GM19395 (cell line): ENCODE data around the gene AKAP13.
"Not testable (repeated sequence)": the region's sequence is repeated elsewhere in the genome, so short reads cannot be mapped to it uniquely, and the experiment has no call there.

Experiments used
- ATAC-seq: cut with Tn5 transposase; IDR thresholded peaks from one replicate; pipeline ENCODE4 v1.9.1; 2021; ENCODE audit warnings: mild to moderate bottlenecking, moderate library complexity; ENCODE audit not compliant: unreplicated experiment

Gene AKAP13

GRCh38 chr15:85380217-85380811 is at the start of gene AKAP13:
AKAP13 (plus strand) TSS chr15:85380603; CDS start chr15:85485721, 105,118 bp downstream.
- peak; percentile 88 for ATAC-seq

- ATAC-seq, result peak; percentile 75
Measured at GRCh38 chr15:85330901-85331588, 49.4 kb upstream of the AKAP13 start.

- ATAC-seq, result peak; percentile 6
Measured at GRCh38 chr15:85331655-85332285, 48.6 kb upstream of the AKAP13 start.

GRCh38 chr15:85333132-85333831 is 47.1 kb upstream of the AKAP13 start:
- no peak for ATAC-seq

GRCh38 chr15:85334241-85334640 is 46.2 kb upstream of the AKAP13 start:
- no peak for ATAC-seq

GRCh38 chr15:85335193-85335942 is 45.0 kb upstream of the AKAP13 start:
- ATAC-seq, result no peak

- ATAC-seq, result no peak
Measured at GRCh38 chr15:85336880-85337279, 43.5 kb upstream of the AKAP13 start.

GRCh38 chr15:85337425-85338074 is 42.9 kb upstream of the AKAP13 start:
- ATAC-seq, result no peak

- no peak for ATAC-seq
Measured at GRCh38 chr15:85340321-85340665, 40.1 kb upstream of the AKAP13 start.

GRCh38 chr15:85340852-85341251 is 39.6 kb upstream of the AKAP13 start:
- no peak for ATAC-seq

GRCh38 chr15:85342163-85342562 is 38.2 kb upstream of the AKAP13 start:
- not testable (repeated sequence) for ATAC-seq

- not testable (repeated sequence) for ATAC-seq
Measured at GRCh38 chr15:85343443-85343842, 37.0 kb upstream of the AKAP13 start.

- ATAC-seq, result not testable (repeated sequence)
Measured at GRCh38 chr15:85344241-85344640, 36.2 kb upstream of the AKAP13 start.

- ATAC-seq, result not testable (repeated sequence)
Measured at GRCh38 chr15:85344653-85345114, 35.7 kb upstream of the AKAP13 start.

GRCh38 chr15:85345196-85345918 is 35.0 kb upstream of the AKAP13 start:
- not testable (repeated sequence) for ATAC-seq

- ATAC-seq, result not testable (repeated sequence)
Measured at GRCh38 chr15:85346462-85347084, 33.8 kb upstream of the AKAP13 start.

GRCh38 chr15:85347264-85348047 is 32.9 kb upstream of the AKAP13 start:
- ATAC-seq, result not testable (repeated sequence)

- not testable (repeated sequence) for ATAC-seq
Measured at GRCh38 chr15:85348048-85348766, 32.2 kb upstream of the AKAP13 start.
